IPS-20b (cell line): ENCODE measurements around the gene RNF11.

Experiments used
- H3K27ac ChIP-seq: one replicate; pipeline ENCODE4 v1.5.1; 2013; ENCODE audit warnings: low read length
- H3K27me3 ChIP-seq: 2 replicates; pipeline ENCODE4 v1.6.1; 2013; ENCODE audit warnings: mild to moderate bottlenecking, low read length, inconsistent platforms; ENCODE audit not compliant: insufficient read depth
- H3K36me3 ChIP-seq: 2 replicates; pipeline ENCODE4 v1.6.1; 2013; ENCODE audit warnings: low read depth, mild to moderate bottlenecking, inconsistent platforms, low read length, moderate library complexity; ENCODE audit not compliant: insufficient read depth
- H3K4me1 ChIP-seq: 2 replicates; pipeline ENCODE4 v1.6.1; 2013; ENCODE audit warnings: mild to moderate bottlenecking, control low read depth, inconsistent platforms, low read length, moderate library complexity; ENCODE audit not compliant: insufficient read depth
- H3K4me3 ChIP-seq: 2 replicates; pipeline ENCODE4 v1.5.1; 2013; ENCODE audit warnings: mild to moderate bottlenecking, low read length, inconsistent platforms
- H3K9ac ChIP-seq: 2 replicates; pipeline ENCODE4 v1.6.1; 2013; ENCODE audit warnings: low read depth, mild to moderate bottlenecking, inconsistent platforms, low read length, moderate library complexity
- H3K9me3 ChIP-seq: 2 replicates; pipeline ENCODE4 v1.6.1; 2013; ENCODE audit warnings: mild to moderate bottlenecking, low read depth, low read length, inconsistent platforms; ENCODE audit not compliant: insufficient read depth

The RNF11 gene

GRCh38 chr1:51299981-51300670, 64.1 kb downstream of the RNF11 start:
- H3K27me3 ChIP-seq: no peaks in the 10 kb centered on the region
- H3K4me1 ChIP-seq: no peaks in the 10 kb centered on the region; the same call in 1 of the 2 replicates

GRCh38 chr1:51301152-51301843, 65.2 kb downstream of the RNF11 start:
- no peak overlapping the region for H3K27ac ChIP-seq

More at GRCh38 chr1:51299981-51300670, 64.1 kb downstream of the RNF11 start:
- Histone ChIP-seq H3K9ac (no peak overlapping the region), H3K4me3 (no peak overlapping the region), H3K36me3 (no peaks in the 10 kb centered on the region), H3K27ac (no peak overlapping the region), H3K9me3 (no peaks in the 10 kb centered on the region)

GRCh38 chr1:51301844-51302162, 65.7 kb downstream of the RNF11 start:
- no peaks in the 10 kb centered on the region for H3K27me3 ChIP-seq
- H3K27ac ChIP-seq: no peak overlapping the region
- no peak overlapping the region for H3K9ac ChIP-seq
- H3K36me3 ChIP-seq: no peaks in the 10 kb centered on the region
- H3K4me1 ChIP-seq: no peaks in the 10 kb centered on the region; the same call in 1 of the 2 replicates
- H3K4me3 ChIP-seq: no peak overlapping the region
- H3K9me3 ChIP-seq: no peaks in the 10 kb centered on the region

More at GRCh38 chr1:51301152-51301843, 65.2 kb downstream of the RNF11 start:
- Histone ChIP-seq H3K9me3 (no peaks in the 10 kb centered on the region), H3K9ac (no peak overlapping the region), H3K4me1 (no peaks in the 10 kb centered on the region; the same call in 1 of the 2 replicates), H3K4me3 (no peak overlapping the region), H3K36me3 (no peaks in the 10 kb centered on the region), H3K27me3 (no peaks in the 10 kb centered on the region)

GRCh38 chr1:51302270-51302669, 66.2 kb downstream of the RNF11 start:
- Histone ChIP-seq H3K9ac (no peak overlapping the region), H3K27me3 (no peaks in the 10 kb centered on the region), H3K4me1 (no peaks in the 10 kb centered on the region; the same call in 1 of the 2 replicates)

GRCh38 chr1:51302746-51303145, 66.7 kb downstream of the RNF11 start:
- no peak overlapping the region for H3K27ac ChIP-seq
- no peaks in the 10 kb centered on the region for H3K36me3 ChIP-seq
- H3K4me1 ChIP-seq: no peaks in the 10 kb centered on the region; the same call in 1 of the 2 replicates
- H3K9ac ChIP-seq: no peak overlapping the region
- no peak overlapping the region for H3K4me3 ChIP-seq
- no peaks in the 10 kb centered on the region for H3K9me3 ChIP-seq
- H3K27me3 ChIP-seq: no peaks in the 10 kb centered on the region

More at GRCh38 chr1:51302270-51302669, 66.2 kb downstream of the RNF11 start:
- H3K4me3 ChIP-seq: no peak overlapping the region
- no peaks in the 10 kb centered on the region for H3K36me3 ChIP-seq
- no peak overlapping the region for H3K27ac ChIP-seq
- H3K9me3 ChIP-seq: no peaks in the 10 kb centered on the region

- no peaks in the 10 kb centered on the region for H3K9me3 ChIP-seq
- no peaks in the 10 kb centered on the region for H3K27me3 ChIP-seq
- no peaks in the 10 kb centered on the region for H3K36me3 ChIP-seq
- no peak overlapping the region for H3K27ac ChIP-seq
- no peaks in the 10 kb centered on the region; the same call in 1 of the 2 replicates for H3K4me1 ChIP-seq
- no peak overlapping the region for H3K9ac ChIP-seq
- H3K4me3 ChIP-seq: no peak overlapping the region
Observed at GRCh38 chr1:51303315-51303714, 67.2 kb downstream of the RNF11 start.

- H3K9ac ChIP-seq: no peak overlapping the region
- no peak overlapping the region for H3K4me3 ChIP-seq
- no peaks in the 10 kb centered on the region for H3K36me3 ChIP-seq
- no peaks in the 10 kb centered on the region; the same call in 1 of the 2 replicates for H3K4me1 ChIP-seq
- H3K27me3 ChIP-seq: no peaks in the 10 kb centered on the region
- H3K27ac ChIP-seq: no peak overlapping the region
- no peaks in the 10 kb centered on the region for H3K9me3 ChIP-seq
Observed at GRCh38 chr1:51303751-51304251, 67.7 kb downstream of the RNF11 start.

- H3K27me3 ChIP-seq: no peaks in the 10 kb centered on the region
- H3K4me3 ChIP-seq: no peak overlapping the region
- H3K9ac ChIP-seq: no peak overlapping the region
- no peaks in the 10 kb centered on the region; the same call in 1 of the 2 replicates for H3K4me1 ChIP-seq
- H3K27ac ChIP-seq: no peak overlapping the region
- H3K9me3 ChIP-seq: no peaks in the 10 kb centered on the region
- H3K36me3 ChIP-seq: no peaks in the 10 kb centered on the region
Observed at GRCh38 chr1:51304360-51304759, 68.3 kb downstream of the RNF11 start.

- Histone ChIP-seq H3K4me3 (no peak overlapping the region), H3K27ac (no peak overlapping the region), H3K4me1 (no peaks in the 10 kb centered on the region; the same call in 1 of the 2 replicates), H3K36me3 (no peaks in the 10 kb centered on the region), H3K9ac (no peak overlapping the region), H3K27me3 (no peaks in the 10 kb centered on the region), H3K9me3 (no peaks in the 10 kb centered on the region)
Observed at GRCh38 chr1:51305371-51305823, 69.3 kb downstream of the RNF11 start.

- Histone ChIP-seq H3K4me3 (no peak overlapping the region), H3K9me3 (no peaks in the 10 kb centered on the region), H3K27ac (no peak overlapping the region), H3K27me3 (no peaks in the 10 kb centered on the region), H3K36me3 (no peaks in the 10 kb centered on the region), H3K4me1 (no peaks in the 10 kb centered on the region; the same call in 1 of the 2 replicates), H3K9ac (no peak overlapping the region)
Observed at GRCh38 chr1:51306950-51307349, 70.9 kb downstream of the RNF11 start.

GRCh38 chr1:51308636-51309035, 72.6 kb downstream of the RNF11 start:
- no peak overlapping the region for H3K27ac ChIP-seq
- H3K9me3 ChIP-seq: no peaks in the 10 kb centered on the region
- H3K4me3 ChIP-seq: no peak overlapping the region
- H3K27me3 ChIP-seq: no peaks in the 10 kb centered on the region
- no peaks in the 10 kb centered on the region; the same call in 1 of the 2 replicates for H3K4me1 ChIP-seq
- no peaks in the 10 kb centered on the region for H3K36me3 ChIP-seq
- H3K9ac ChIP-seq: no peak overlapping the region

GRCh38 chr1:51309291-51309690, 73.2 kb downstream of the RNF11 start:
- Histone ChIP-seq H3K36me3 (no peaks in the 10 kb centered on the region), H3K4me3 (no peak overlapping the region), H3K9ac (no peak overlapping the region), H3K4me1 (no peaks in the 10 kb centered on the region; the same call in none of the 2 replicates), H3K9me3 (no peaks in the 10 kb centered on the region), H3K27ac (no peak overlapping the region), H3K27me3 (no peaks in the 10 kb centered on the region)
